Vagina (tissue), 2 donors: ENCODE measurements around the gene GRN. TPM values are rescaled to one million over a fixed set of nuclear protein-coding genes. Genes with fewer than 3 reads are reported as not detected.

ENCODE experiments used
- DNase-seq, 2 donors: peaks; one replicate each; pipeline ENCODE4 v3.0.0-alpha.2; 2017; ENCODE audit errors: extremely low spot score in 2 of 2
- H3K27ac ChIP-seq: fragments of 200-600 bp; sonication (generic); one replicate; pipeline ENCODE4 v1.5.1; 2019
- H3K27me3 ChIP-seq: fragments of 200-600 bp; sonication (generic); one replicate; pipeline ENCODE4 v1.5.1; 2019
- H3K36me3 ChIP-seq, 2 donors: fragments of 200-600 bp; sonication (generic); one replicate each; pipeline ENCODE4 v1.5.1; 2017 to 2019
- H3K4me1 ChIP-seq: fragments of 200-600 bp; sonication (generic); one replicate; pipeline ENCODE4 v1.5.1; 2019
- H3K4me3 ChIP-seq, 2 donors: fragments of 200-600 bp; sonication (generic); 1 replicate in 1 of 2; 2 replicates in 1 of 2; pipeline ENCODE4 v1.5.1; 2016 to 2019
- H3K9me3 ChIP-seq: fragments of 200-600 bp; sonication (generic); one replicate; pipeline ENCODE4 v1.5.1; 2019
- POLR2A ChIP-seq, 2 donors: fragments of 450-650 bp; IDR thresholded peaks; one replicate each; pipeline ENCODE4 v1.6.1; 2017; ENCODE audit warnings: antibody characterized with exemption in 2 of 2, mild to moderate bottlenecking in 2 of 2, moderate library complexity in 2 of 2
- POLR2AphosphoS5 ChIP-seq, 2 donors: sonication (generic); formaldehyde crosslinking; IDR thresholded peaks; one replicate each; pipeline ENCODE4 v1.9.0; 2017; ENCODE audit warnings: antibody characterized with exemption in 2 of 2, mild to moderate bottlenecking in 2 of 2, low read depth in 1 of 2; ENCODE audit not compliant: insufficient read depth in 1 of 2
- intact Hi-C: fragments of 100-400 bp; cut with DNase I; formaldehyde crosslinking; loops from one replicate; pipeline ENCODE4 v1.15.1; 2023
- total RNA-seq: library from RNA; depleted of rRNA; stranded (reverse); fragments of >200 nt; gene quantifications from one replicate; pipeline ENCODE4 v1.2.3, GENCODE V29; 2016
- TF ChIP-seq, protein P1 (sequence below), 3 experiments: fragments of 450-650 bp in 2 of 3; fragments of 200-600 bp in 1 of 3; sonication (generic) in 1 of 3; IDR thresholded peaks; one replicate each; pipeline ENCODE4 v1.5.1; 2017 to 2019; ENCODE audit warnings: antibody characterized with exemption in 3 of 3, mild to moderate bottlenecking in 2 of 3, moderate library complexity in 2 of 3

GRN gene
- total RNA-seq, 1 donor from 2014 or later = 268 TPM

DNA sequence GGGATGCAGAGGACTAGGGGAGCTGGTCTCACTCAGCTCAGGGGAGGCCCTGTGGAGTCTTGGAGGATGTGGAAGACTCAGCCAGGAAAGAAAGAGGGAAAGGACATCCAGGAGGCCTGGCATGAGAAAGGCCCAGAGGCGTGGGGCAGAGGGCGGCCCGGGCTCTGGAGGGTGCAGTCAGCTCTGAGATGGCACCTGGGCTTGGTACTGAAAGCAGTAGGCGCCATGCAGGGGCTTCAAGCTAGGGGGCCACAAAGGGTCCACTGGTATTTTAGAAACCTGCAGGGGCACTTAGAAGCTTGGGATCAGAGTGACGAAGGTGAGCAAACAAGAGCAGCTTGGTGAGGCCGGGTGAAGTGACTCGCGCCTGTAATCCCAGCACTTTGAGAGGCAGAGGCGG is 13.0 kb downstream of the GRN start:
- no peak overlapping the region for H3K4me3 ChIP-seq
- no peaks in the 10 kb centered on the region for H3K27me3 ChIP-seq
- TF ChIP-seq, protein P1, sequence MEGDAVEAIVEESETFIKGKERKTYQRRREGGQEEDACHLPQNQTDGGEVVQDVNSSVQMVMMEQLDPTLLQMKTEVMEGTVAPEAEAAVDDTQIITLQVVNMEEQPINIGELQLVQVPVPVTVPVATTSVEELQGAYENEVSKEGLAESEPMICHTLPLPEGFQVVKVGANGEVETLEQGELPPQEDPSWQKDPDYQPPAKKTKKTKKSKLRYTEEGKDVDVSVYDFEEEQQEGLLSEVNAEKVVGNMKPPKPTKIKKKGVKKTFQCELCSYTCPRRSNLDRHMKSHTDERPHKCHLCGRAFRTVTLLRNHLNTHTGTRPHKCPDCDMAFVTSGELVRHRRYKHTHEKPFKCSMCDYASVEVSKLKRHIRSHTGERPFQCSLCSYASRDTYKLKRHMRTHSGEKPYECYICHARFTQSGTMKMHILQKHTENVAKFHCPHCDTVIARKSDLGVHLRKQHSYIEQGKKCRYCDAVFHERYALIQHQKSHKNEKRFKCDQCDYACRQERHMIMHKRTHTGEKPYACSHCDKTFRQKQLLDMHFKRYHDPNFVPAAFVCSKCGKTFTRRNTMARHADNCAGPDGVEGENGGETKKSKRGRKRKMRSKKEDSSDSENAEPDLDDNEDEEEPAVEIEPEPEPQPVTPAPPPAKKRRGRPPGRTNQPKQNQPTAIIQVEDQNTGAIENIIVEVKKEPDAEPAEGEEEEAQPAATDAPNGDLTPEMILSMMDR (IDR thresholded peaks at IDR 0.05) = no peak
- TF ChIP-seq POLR2A (IDR thresholded peaks at IDR 0.05) (no peak), POLR2AphosphoS5 (IDR thresholded peaks at IDR 0.05; ENCODE audit: insufficient read depth in 1 of 2, low read depth in 1 of 2) (no peak)
- H3K27ac ChIP-seq = no peak overlapping the region
- no peak for DNase-seq
- intact Hi-C loops = no loop called here
- no peaks in the 10 kb centered on the region for H3K9me3 ChIP-seq
- no peaks in the 10 kb centered on the region for H3K36me3 ChIP-seq
- H3K4me1 ChIP-seq = peaks cover 31% of the 10 kb centered on the region

DNA sequence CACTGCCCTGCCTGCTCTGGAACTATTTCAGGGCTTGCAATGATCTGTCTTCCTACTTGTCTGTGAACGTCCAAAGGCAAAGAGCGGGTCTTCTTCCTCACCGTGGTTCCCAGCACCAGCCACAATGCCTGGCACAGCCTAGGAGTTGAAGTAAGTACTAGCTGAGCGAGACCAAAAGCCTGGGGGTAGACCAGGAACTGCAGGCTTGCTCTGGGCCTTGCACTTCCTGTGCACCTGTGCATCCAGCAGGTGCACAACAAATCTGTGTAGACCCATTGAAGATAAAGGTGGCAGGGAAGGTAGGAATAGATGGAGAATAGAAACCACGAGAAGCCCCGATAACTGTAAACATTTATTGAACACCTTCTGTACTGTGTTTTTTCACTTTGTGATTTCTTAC is 13.9 kb downstream of the GRN start:
- no peaks in the 10 kb centered on the region for H3K9me3 ChIP-seq
- H3K36me3 ChIP-seq = no peaks in the 10 kb centered on the region
- peaks cover 36% of the 10 kb centered on the region for H3K4me1 ChIP-seq
- TF ChIP-seq, protein P1 (IDR thresholded peaks at IDR 0.05) = no peak
- TF ChIP-seq POLR2A (IDR thresholded peaks at IDR 0.05) = no peak
- TF ChIP-seq POLR2AphosphoS5 (IDR thresholded peaks at IDR 0.05; ENCODE audit: insufficient read depth in 1 of 2, low read depth in 1 of 2) = no peak
- DNase-seq = no peak
- no peaks in the 10 kb centered on the region for H3K27me3 ChIP-seq
- H3K27ac ChIP-seq = no peak overlapping the region
- H3K4me3 ChIP-seq = no peak overlapping the region
- intact Hi-C loops = no loop called here

DNA sequence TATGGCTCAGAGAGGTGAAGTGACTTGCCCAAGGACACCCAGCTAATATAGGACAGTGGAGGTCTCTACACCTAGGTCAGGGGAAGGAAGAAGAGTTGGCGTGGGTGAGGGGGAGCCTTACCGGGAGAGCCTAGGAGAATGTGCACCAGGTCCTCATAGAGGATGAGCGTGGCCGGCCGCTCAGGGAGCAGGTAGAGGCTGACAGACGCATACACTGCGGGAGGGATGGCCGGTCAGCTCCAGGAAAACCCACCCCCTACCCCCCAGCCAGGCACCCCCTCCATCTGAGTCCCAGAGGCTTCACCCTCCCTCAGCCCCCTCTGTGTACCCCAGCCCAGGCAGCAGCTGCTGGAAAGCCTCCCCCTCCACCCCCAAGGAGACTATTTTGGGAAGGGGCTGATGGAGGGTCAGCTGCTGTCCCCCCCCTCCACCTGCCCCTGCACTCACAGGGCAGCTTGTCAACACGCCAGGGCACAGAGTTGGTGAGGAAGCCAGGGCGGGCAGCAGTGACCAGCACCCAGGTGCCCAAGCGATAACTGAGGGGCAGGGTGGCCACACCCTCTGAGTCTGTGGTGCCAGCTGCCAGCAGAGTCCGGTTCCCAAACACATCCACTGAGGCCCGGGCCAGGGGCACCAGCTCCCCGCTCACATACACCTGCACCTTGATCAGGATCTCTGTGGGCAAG is 14.5 kb downstream of the GRN start:
- Histone ChIP-seq H3K36me3 (no peaks in the 10 kb centered on the region), H3K27me3 (no peaks in the 10 kb centered on the region), H3K27ac (no peak overlapping the region), H3K9me3 (no peaks in the 10 kb centered on the region), H3K4me3 (no peak overlapping the region), H3K4me1 (peaks cover 38% of the 10 kb centered on the region)
- DNase-seq = no peak
- intact Hi-C loops = no loop called here
- TF ChIP-seq POLR2AphosphoS5 (IDR thresholded peaks at IDR 0.05; ENCODE audit: insufficient read depth in 1 of 2, low read depth in 1 of 2) (no peak), POLR2A (IDR thresholded peaks at IDR 0.05) (no peak)
- TF ChIP-seq, protein P1 (IDR thresholded peaks at IDR 0.05) = no peak

DNA sequence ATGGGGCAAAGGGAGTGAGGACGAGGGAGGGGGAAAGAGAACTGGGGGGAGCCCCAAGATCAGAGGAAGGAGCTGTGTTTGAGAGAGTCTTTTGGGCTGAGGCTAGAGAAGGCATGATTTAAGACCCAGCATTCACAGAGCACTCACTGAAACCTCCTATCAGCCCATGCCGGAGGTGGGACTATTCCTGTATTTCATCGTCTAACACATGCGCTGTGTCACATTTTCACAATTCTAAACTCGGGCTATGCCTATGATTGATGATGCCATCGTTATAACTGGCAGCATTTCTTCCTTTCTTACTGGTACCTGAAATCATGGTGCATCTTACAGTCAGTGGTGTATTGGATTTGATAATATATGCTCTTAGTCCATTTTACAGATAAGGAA is 15.0 kb downstream of the GRN start:
- H3K9me3 ChIP-seq = no peaks in the 10 kb centered on the region
- intact Hi-C loops = no loop called here
- no peak overlapping the region for H3K4me3 ChIP-seq
- H3K27me3 ChIP-seq = no peaks in the 10 kb centered on the region
- TF ChIP-seq, protein P1 (IDR thresholded peaks at IDR 0.05) = no peak
- TF ChIP-seq POLR2A (IDR thresholded peaks at IDR 0.05) = no peak
- no peak for TF ChIP-seq POLR2AphosphoS5 (IDR thresholded peaks at IDR 0.05; ENCODE audit: insufficient read depth in 1 of 2, low read depth in 1 of 2)
- H3K4me1 ChIP-seq = peaks cover 38% of the 10 kb centered on the region
- H3K36me3 ChIP-seq = no peaks in the 10 kb centered on the region
- no peak for DNase-seq
- H3K27ac ChIP-seq = peak overlapping the region; percentile 83

DNA sequence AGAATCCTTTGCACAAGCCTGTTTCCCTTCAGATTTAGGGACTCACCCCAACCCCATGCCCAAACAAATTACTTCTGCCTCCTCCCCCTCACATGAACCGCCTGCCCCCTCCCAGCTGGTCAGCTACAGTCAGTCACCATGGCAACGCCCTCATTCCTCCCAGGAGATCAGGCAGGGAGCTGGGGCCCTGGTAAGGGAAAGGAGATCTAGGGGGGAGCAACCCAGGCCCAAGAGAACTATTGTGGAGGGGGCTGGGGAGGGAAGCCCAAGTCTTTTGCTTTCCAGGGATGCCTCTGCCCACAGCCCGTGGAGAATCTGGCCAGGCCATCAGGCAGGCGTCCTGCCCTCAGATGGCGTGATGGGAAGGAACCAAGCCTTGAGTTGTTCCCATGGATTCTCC is 15.7 kb downstream of the GRN start:
- intact Hi-C loops = no loop called here
- H3K27ac ChIP-seq = peak overlapping the region; percentile 83
- no peak for DNase-seq
- TF ChIP-seq POLR2A (IDR thresholded peaks at IDR 0.05) = no peak
- TF ChIP-seq, protein P1 (IDR thresholded peaks at IDR 0.05) = no peak
- TF ChIP-seq POLR2AphosphoS5 (IDR thresholded peaks at IDR 0.05; ENCODE audit: insufficient read depth in 1 of 2, low read depth in 1 of 2) = no peak
- no peaks in the 10 kb centered on the region for H3K9me3 ChIP-seq
- H3K4me1 ChIP-seq = peaks cover 38% of the 10 kb centered on the region
- H3K36me3 ChIP-seq = no peaks in the 10 kb centered on the region
- no peaks in the 10 kb centered on the region for H3K27me3 ChIP-seq
- H3K4me3 ChIP-seq = no peak overlapping the region
